Ovary (tissue), 10 donors: ENCODE results near the gene KLHL2. TPM values are rescaled to one million over a fixed set of nuclear protein-coding genes. Genes with fewer than 3 reads are reported as not detected.
A peak's percentile ranks its signal among the peaks of the same experiment; 100 is the strongest.
"Not testable (repeated sequence)": the region's sequence is repeated elsewhere in the genome, so short reads cannot be mapped to it uniquely, and the experiment has no call there.

Source experiments
- DNase-seq, 5 donors: peaks; one replicate each; pipeline ENCODE4 v3.0.0-alpha.2; 2019 to 2020
- H3K27ac ChIP-seq, 2 donors: fragments of 200-600 bp; one replicate each; pipeline versions ENCODE4 v1.5.1 to v1.8.0; 2019 to 2022
- H3K27me3 ChIP-seq: fragments of 200-600 bp; one replicate; pipeline ENCODE4 v1.8.0; 2022
- H3K36me3 ChIP-seq: fragments of 200-600 bp; sonication (generic); one replicate; pipeline ENCODE4 v1.5.1; 2019
- H3K4me1 ChIP-seq: one replicate; pipeline ENCODE4 v1.8.1; 2013; ENCODE audit warnings: mild to moderate bottlenecking, moderate library complexity; ENCODE audit not compliant: insufficient read depth
- H3K4me3 ChIP-seq: fragments of 200-600 bp; sonication (generic); one replicate; pipeline ENCODE4 v1.5.1; 2017
- H3K9me3 ChIP-seq, 2 donors: fragments of 200-600 bp in 1 of 2; sonication (generic) in 1 of 2; one replicate each; pipeline versions ENCODE4 v1.5.1 to v1.8.1; 2013 to 2019; ENCODE audit warnings: mild to moderate bottlenecking in 1 of 2, moderate library complexity in 1 of 2
- CTCF ChIP-seq, 3 donors: fragments of 450-650 bp in 2 of 3; fragments of 200-600 bp in 1 of 3; IDR thresholded peaks; one replicate each; pipeline versions ENCODE4 v1.5.1 to v1.8.0; 2016 to 2022; ENCODE audit warnings: antibody characterized with exemption in 3 of 3, mild to moderate bottlenecking in 1 of 3
- EP300 ChIP-seq: sonication (generic); formaldehyde crosslinking; IDR thresholded peaks from one replicate; pipeline ENCODE4 v1.6.1; 2017; ENCODE audit warnings: antibody characterized with exemption
- POLR2A ChIP-seq: fragments of 450-650 bp; IDR thresholded peaks from one replicate; pipeline ENCODE4 v1.6.1; 2017; ENCODE audit warnings: antibody characterized with exemption, mild to moderate bottlenecking, moderate library complexity
- WGBS, 3 donors: extraction: QIAGEN DNeasy Blood & Tissue Kit in 1 of 3; methylation state at CpG; one replicate each; pipeline versions ENCODE4 v1.1.5 to v1.1.7; 2013 to 2017; 5-methylcytosine and 5-hydroxymethylcytosine counted together
- intact Hi-C, 4 donors: fragments of 100-400 bp; cut with DNase I; formaldehyde crosslinking; loops; one replicate each; pipeline versions ENCODE4 v1.11.0 to v1.15.1; 2022 to 2023
- long read RNA-seq, 3 donors: library from polyadenylated mRNA in 2 of 3; unstranded in 2 of 3; transcript quantifications; one replicate each; pipeline ENCODE4 v2.0.0 and lab custom pipeline, GENCODE V29; 2021 to 2026
- polyA plus RNA-seq, 2 donors: library from polyadenylated mRNA; stranded (reverse); fragments of 200-250 nt in 1 of 2; fragments of 350-450 nt in 1 of 2; fragmentation: Illumina TruSeq in 1 of 2; extraction: RNeasy Lipid Tissue Mini Kit (QIAGEN cat#74804) in 1 of 2; gene quantifications; one replicate each; pipeline ENCODE4 v1.2.3, GENCODE V29; 2013 to 2014
- total RNA-seq, 7 donors: library from RNA; depleted of rRNA in 2 of 7; stranded (reverse); fragments of >200 nt in 2 of 7; fragmentation: NEBNext Ultra II Directional in 3 of 7; extraction: Animal tissue kit (Norgen Biotek cat#: 25700) in 3 of 7; gene quantifications; one replicate each; pipeline versions ENCODE4 v1.1.0 to v1.2.4, GENCODE V29; 2016 to 2023
- donor health status: DM: no; HTN: no; CAD: no; lungs with moderate emphysema.
- donor health status: DM: no; HTN: no; CAD: no.
- donor health status: Bipolar disorder and iron deficiency.
- donor health status: DM: yes; HTN: yes; CAD: no.
- donor health status: DM: no; HTN: no; CAD: no.
- donor health status: DM: yes; HTN: yes; CAD: no.

KLHL2 gene, protein sequence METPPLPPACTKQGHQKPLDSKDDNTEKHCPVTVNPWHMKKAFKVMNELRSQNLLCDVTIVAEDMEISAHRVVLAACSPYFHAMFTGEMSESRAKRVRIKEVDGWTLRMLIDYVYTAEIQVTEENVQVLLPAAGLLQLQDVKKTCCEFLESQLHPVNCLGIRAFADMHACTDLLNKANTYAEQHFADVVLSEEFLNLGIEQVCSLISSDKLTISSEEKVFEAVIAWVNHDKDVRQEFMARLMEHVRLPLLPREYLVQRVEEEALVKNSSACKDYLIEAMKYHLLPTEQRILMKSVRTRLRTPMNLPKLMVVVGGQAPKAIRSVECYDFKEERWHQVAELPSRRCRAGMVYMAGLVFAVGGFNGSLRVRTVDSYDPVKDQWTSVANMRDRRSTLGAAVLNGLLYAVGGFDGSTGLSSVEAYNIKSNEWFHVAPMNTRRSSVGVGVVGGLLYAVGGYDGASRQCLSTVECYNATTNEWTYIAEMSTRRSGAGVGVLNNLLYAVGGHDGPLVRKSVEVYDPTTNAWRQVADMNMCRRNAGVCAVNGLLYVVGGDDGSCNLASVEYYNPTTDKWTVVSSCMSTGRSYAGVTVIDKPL
- total RNA-seq (10 to 100 TPM in 5 of 7 donors, 1 to 10 TPM in 2; 8.1 to 19.3 (median 11.7) TPM), polyA plus RNA-seq (10 to 100 TPM in 1 of 2 donors, 1 to 10 TPM in 1; 7.2 to 11.4 TPM)
- long read RNA-seq, donor 1, partial matches to known transcripts = 0 of 2 reads
- long read RNA-seq, donor 1, other reads (novel, unspliced or antisense) = 0 of 2 reads
- long read RNA-seq, donor 2, partial matches to known transcripts = 0 of 3 reads
- long read RNA-seq, donor 2, other reads (novel, unspliced or antisense) = 0 of 3 reads
- long read RNA-seq, donor 3, transcript KLHL2-201 (15 exons, 3,134 nt) = major isoform, 14 of 25 reads
- long read RNA-seq, donor 3, partial matches to known transcripts = 3 of 25 reads
- long read RNA-seq, donor 3, other reads (novel, unspliced or antisense) = 8 of 25 reads

- intact Hi-C loops = loop anchor here in 1 of 4 donors (5.0 kb wide), 1 partner anchor 75 kb away; no protein-coding TSS in a partner anchor
These were observed at the start of gene KLHL2 for GRCh38 chr4:165207431-165208220. Gene KLHL2 (plus strand): TSS chr4:165207561. CDS start chr4:165207877, 316 bp downstream.

GRCh38 chr4:165158762-165159161 is 48.6 kb upstream of the KLHL2 start:
- Histone ChIP-seq H3K9me3 (no peaks in the 10 kb centered on the region), H3K4me1 (no peaks in the 10 kb centered on the region), H3K27me3 (no peaks in the 10 kb centered on the region), H3K27ac (no peak overlapping the region), H3K4me3 (no peak overlapping the region), H3K36me3 (no peaks in the 10 kb centered on the region)
- intact Hi-C loops = no loop called here
- TF ChIP-seq CTCF (IDR thresholded peaks at IDR 0.05) (no peak), POLR2A (no peak), EP300 (no peak)
- DNase-seq = no peak

More at GRCh38 chr4:165207431-165208220, at the start of gene KLHL2:
- H3K27ac ChIP-seq = peak within 1 kb of the TSS; percentile 42 to 72
- peak within 1 kb of the TSS; percentile 65 for H3K4me3 ChIP-seq
- peak; percentile 68 to 84 (median 78) for DNase-seq
- no peaks in the 10 kb centered on the region for H3K36me3 ChIP-seq
- H3K27me3 ChIP-seq = no peaks in the 10 kb centered on the region
- no peaks in the 10 kb centered on the region for H3K9me3 ChIP-seq
- 0 to 1% (median 1%) methylated on average over 50 to 113 of the region's 113 CpGs for WGBS, 3 donors
- H3K4me1 ChIP-seq = peaks cover 4% of the 10 kb centered on the region
- TF ChIP-seq POLR2A (no peak), CTCF (IDR thresholded peaks at IDR 0.05) (no peak), EP300 (no peak)

DNA sequence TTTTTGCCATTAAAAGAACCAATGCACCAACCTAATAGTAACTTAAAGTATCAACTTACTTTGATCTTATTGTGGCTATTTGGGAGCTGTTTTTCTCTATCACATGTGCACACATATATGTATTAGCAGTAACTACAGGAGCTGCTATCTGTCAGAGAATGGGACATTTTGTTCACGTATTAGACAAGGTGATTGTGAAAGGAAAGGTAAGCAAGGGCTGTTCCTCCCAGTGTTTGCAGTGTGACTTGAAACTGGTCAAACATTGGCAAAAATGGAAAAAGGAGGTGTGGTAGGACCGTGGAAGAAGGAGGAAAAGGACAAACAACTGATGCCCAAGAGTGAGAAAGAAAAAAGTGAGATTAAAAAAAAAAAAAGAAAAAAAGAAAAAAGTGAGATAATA is 43.1 kb upstream of the KLHL2 start:
- TF ChIP-seq POLR2A = no peak
- no peak for TF ChIP-seq EP300
- TF ChIP-seq CTCF (IDR thresholded peaks at IDR 0.05) = no peak
- no peaks in the 10 kb centered on the region for H3K36me3 ChIP-seq
- H3K4me3 ChIP-seq = no peak overlapping the region
- 71 to 82% (median 76%) methylated on average over 2 of the region's 2 CpGs for WGBS, 3 donors
- DNase-seq = no peak
- no peaks in the 10 kb centered on the region for H3K4me1 ChIP-seq
- no peaks in the 10 kb centered on the region for H3K27me3 ChIP-seq
- intact Hi-C loops = no loop called here
- no peaks in the 10 kb centered on the region for H3K9me3 ChIP-seq
- no peak overlapping the region for H3K27ac ChIP-seq

DNA sequence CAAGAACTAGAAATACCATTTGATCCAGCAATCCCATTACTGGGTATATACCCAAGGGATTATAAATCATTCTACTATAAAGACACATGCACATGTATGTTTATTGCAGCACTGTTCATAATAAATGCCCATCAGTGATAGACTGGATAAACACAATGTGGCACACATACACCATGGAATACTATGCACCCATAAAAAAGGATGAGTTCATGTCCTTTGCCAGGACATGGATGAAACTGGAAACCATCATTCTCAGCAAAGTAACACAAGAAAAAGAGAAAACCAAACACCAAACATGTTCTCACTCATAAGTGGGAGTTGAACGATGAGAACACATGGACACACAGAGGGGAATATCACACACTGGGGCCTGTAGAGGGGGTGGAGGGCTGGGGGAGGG is 40.5 kb upstream of the KLHL2 start:
- H3K9me3 ChIP-seq, H3K36me3 ChIP-seq, H3K4me1 ChIP-seq, H3K4me3 ChIP-seq, H3K27me3 ChIP-seq, H3K27ac ChIP-seq, intact Hi-C loops, DNase-seq: not testable (repeated sequence)
- WGBS, 3 donors = 89 to 96% (median 94%) methylated on average over 1 of the region's 1 CpG
